ENCODE measurements around the gene COX17.

The COX17 gene

GRCh38 chr3:119643528-119643927 is 33.7 kb downstream of the COX17 start:
- no peak overlapping the region for H3K27ac ChIP-seq (ENCODE audit: low read depth, low read length)
- no peak overlapping the region for H3K9ac ChIP-seq (ENCODE audit: low read depth, low read length)
- H3K36me3 ChIP-seq (ENCODE audit: control insufficient read depth, insufficient read depth, low read length), result no peaks in the 10 kb centered on the region

GRCh38 chr3:119642746-119643473 is 34.3 kb downstream of the COX17 start:
- Histone ChIP-seq H3K27ac (ENCODE audit: low read depth, low read length) (no peak overlapping the region), H3K9me3 (ENCODE audit: control insufficient read depth, insufficient read depth, low read length) (no peaks in the 10 kb centered on the region), H3K4me3 (ENCODE audit: low read depth, low read length) (no peak overlapping the region), H3K27me3 (ENCODE audit: control insufficient read depth, insufficient read depth, low read length) (no peaks in the 10 kb centered on the region), H3K36me3 (ENCODE audit: control insufficient read depth, insufficient read depth, low read length) (no peaks in the 10 kb centered on the region), H3K9ac (ENCODE audit: low read depth, low read length) (no peak overlapping the region), H3K4me1 (ENCODE audit: control insufficient read depth, insufficient read depth, low read length) (peaks cover 11% of the 10 kb centered on the region)

More at GRCh38 chr3:119643528-119643927, 33.7 kb downstream of the COX17 start:
- H3K9me3 ChIP-seq (ENCODE audit: control insufficient read depth, insufficient read depth, low read length), result no peaks in the 10 kb centered on the region
- peaks cover 13% of the 10 kb centered on the region for H3K4me1 ChIP-seq (ENCODE audit: control insufficient read depth, insufficient read depth, low read length)
- H3K27me3 ChIP-seq (ENCODE audit: control insufficient read depth, insufficient read depth, low read length), result no peaks in the 10 kb centered on the region
- no peak overlapping the region for H3K4me3 ChIP-seq (ENCODE audit: low read depth, low read length)

GRCh38 chr3:119641416-119641815 is 35.8 kb downstream of the COX17 start:
- no peaks in the 10 kb centered on the region for H3K36me3 ChIP-seq (ENCODE audit: control insufficient read depth, insufficient read depth, low read length)
- H3K27ac ChIP-seq (ENCODE audit: low read depth, low read length), result no peak overlapping the region
- no peaks in the 10 kb centered on the region for H3K27me3 ChIP-seq (ENCODE audit: control insufficient read depth, insufficient read depth, low read length)
- no peaks in the 10 kb centered on the region for H3K9me3 ChIP-seq (ENCODE audit: control insufficient read depth, insufficient read depth, low read length)
- H3K4me3 ChIP-seq (ENCODE audit: low read depth, low read length), result no peak overlapping the region
- no peak overlapping the region for H3K9ac ChIP-seq (ENCODE audit: low read depth, low read length)
- H3K4me1 ChIP-seq (ENCODE audit: control insufficient read depth, insufficient read depth, low read length), result no peaks in the 10 kb centered on the region

- no peaks in the 10 kb centered on the region for H3K36me3 ChIP-seq (ENCODE audit: control insufficient read depth, insufficient read depth, low read length)
- no peak overlapping the region for H3K27ac ChIP-seq (ENCODE audit: low read depth, low read length)
- H3K4me3 ChIP-seq (ENCODE audit: low read depth, low read length), result no peak overlapping the region
- H3K9me3 ChIP-seq (ENCODE audit: control insufficient read depth, insufficient read depth, low read length), result no peaks in the 10 kb centered on the region
- no peaks in the 10 kb centered on the region for H3K4me1 ChIP-seq (ENCODE audit: control insufficient read depth, insufficient read depth, low read length)
- H3K9ac ChIP-seq (ENCODE audit: low read depth, low read length), result no peak overlapping the region
- H3K27me3 ChIP-seq (ENCODE audit: control insufficient read depth, insufficient read depth, low read length), result no peaks in the 10 kb centered on the region
These were observed 37.5 kb downstream of the COX17 start for GRCh38 chr3:119639494-119640350.

GRCh38 chr3:119637679-119638477 is 39.3 kb downstream of the COX17 start:
- no peak overlapping the region for H3K4me3 ChIP-seq (ENCODE audit: low read depth, low read length)
- H3K27ac ChIP-seq (ENCODE audit: low read depth, low read length), result no peak overlapping the region
- no peak overlapping the region for H3K9ac ChIP-seq (ENCODE audit: low read depth, low read length)
- no peaks in the 10 kb centered on the region for H3K9me3 ChIP-seq (ENCODE audit: control insufficient read depth, insufficient read depth, low read length)
- no peaks in the 10 kb centered on the region for H3K27me3 ChIP-seq (ENCODE audit: control insufficient read depth, insufficient read depth, low read length)
- H3K4me1 ChIP-seq (ENCODE audit: control insufficient read depth, insufficient read depth, low read length), result no peaks in the 10 kb centered on the region
- no peaks in the 10 kb centered on the region for H3K36me3 ChIP-seq (ENCODE audit: control insufficient read depth, insufficient read depth, low read length)

GRCh38 chr3:119636891-119637611 is 40.2 kb downstream of the COX17 start:
- no peak overlapping the region for H3K9ac ChIP-seq (ENCODE audit: low read depth, low read length)
- H3K27ac ChIP-seq (ENCODE audit: low read depth, low read length), result no peak overlapping the region

GRCh38 chr3:119636249-119636648 is 41.0 kb downstream of the COX17 start:
- Histone ChIP-seq H3K9me3 (ENCODE audit: control insufficient read depth, insufficient read depth, low read length) (no peaks in the 10 kb centered on the region), H3K4me1 (ENCODE audit: control insufficient read depth, insufficient read depth, low read length) (no peaks in the 10 kb centered on the region), H3K9ac (ENCODE audit: low read depth, low read length) (no peak overlapping the region), H3K36me3 (ENCODE audit: control insufficient read depth, insufficient read depth, low read length) (no peaks in the 10 kb centered on the region), H3K27ac (ENCODE audit: low read depth, low read length) (no peak overlapping the region), H3K4me3 (ENCODE audit: low read depth, low read length) (no peak overlapping the region), H3K27me3 (ENCODE audit: control insufficient read depth, insufficient read depth, low read length) (no peaks in the 10 kb centered on the region)

More at GRCh38 chr3:119636891-119637611, 40.2 kb downstream of the COX17 start:
- H3K4me1 ChIP-seq (ENCODE audit: control insufficient read depth, insufficient read depth, low read length), result no peaks in the 10 kb centered on the region
- H3K27me3 ChIP-seq (ENCODE audit: control insufficient read depth, insufficient read depth, low read length), result no peaks in the 10 kb centered on the region
- H3K36me3 ChIP-seq (ENCODE audit: control insufficient read depth, insufficient read depth, low read length), result no peaks in the 10 kb centered on the region
- no peak overlapping the region for H3K4me3 ChIP-seq (ENCODE audit: low read depth, low read length)
- H3K9me3 ChIP-seq (ENCODE audit: control insufficient read depth, insufficient read depth, low read length), result no peaks in the 10 kb centered on the region

- Histone ChIP-seq H3K4me1 (ENCODE audit: control insufficient read depth, insufficient read depth, low read length) (no peaks in the 10 kb centered on the region), H3K27ac (ENCODE audit: low read depth, low read length) (no peak overlapping the region), H3K36me3 (ENCODE audit: control insufficient read depth, insufficient read depth, low read length) (no peaks in the 10 kb centered on the region), H3K27me3 (ENCODE audit: control insufficient read depth, insufficient read depth, low read length) (no peaks in the 10 kb centered on the region), H3K9me3 (ENCODE audit: control insufficient read depth, insufficient read depth, low read length) (no peaks in the 10 kb centered on the region), H3K9ac (ENCODE audit: low read depth, low read length) (no peak overlapping the region), H3K4me3 (ENCODE audit: low read depth, low read length) (no peak overlapping the region)
These were observed 41.5 kb downstream of the COX17 start for GRCh38 chr3:119635719-119636118.

- no peak overlapping the region for H3K27ac ChIP-seq (ENCODE audit: low read depth, low read length)
- H3K9ac ChIP-seq (ENCODE audit: low read depth, low read length), result no peak overlapping the region
- no peaks in the 10 kb centered on the region for H3K27me3 ChIP-seq (ENCODE audit: control insufficient read depth, insufficient read depth, low read length)
- H3K36me3 ChIP-seq (ENCODE audit: control insufficient read depth, insufficient read depth, low read length), result no peaks in the 10 kb centered on the region
- H3K4me3 ChIP-seq (ENCODE audit: low read depth, low read length), result no peak overlapping the region
- no peaks in the 10 kb centered on the region for H3K9me3 ChIP-seq (ENCODE audit: control insufficient read depth, insufficient read depth, low read length)
- no peaks in the 10 kb centered on the region for H3K4me1 ChIP-seq (ENCODE audit: control insufficient read depth, insufficient read depth, low read length)
These were observed 44.4 kb downstream of the COX17 start for GRCh38 chr3:119632829-119633228.

- Histone ChIP-seq H3K9ac (ENCODE audit: low read depth, low read length) (no peak overlapping the region), H3K9me3 (ENCODE audit: control insufficient read depth, insufficient read depth, low read length) (no peaks in the 10 kb centered on the region), H3K36me3 (ENCODE audit: control insufficient read depth, insufficient read depth, low read length) (no peaks in the 10 kb centered on the region), H3K27ac (ENCODE audit: low read depth, low read length) (no peak overlapping the region), H3K4me1 (ENCODE audit: control insufficient read depth, insufficient read depth, low read length) (no peaks in the 10 kb centered on the region), H3K4me3 (ENCODE audit: low read depth, low read length) (no peak overlapping the region), H3K27me3 (ENCODE audit: control insufficient read depth, insufficient read depth, low read length) (no peaks in the 10 kb centered on the region)
These were observed 45.0 kb downstream of the COX17 start for GRCh38 chr3:119632216-119632615.
